HTERT RPE-1 (cell line): ENCODE measurements around the gene TCEAL4.
"Not testable (repeated sequence)": the region's sequence is repeated elsewhere in the genome, so short reads cannot be mapped to it uniquely, and the experiment has no call there.

Experiments
- in situ Hi-C: fragments of 300-500 bp; cut with MboI; formaldehyde crosslinking; loops from 4 replicates; pipeline ENCODE4 v1.14.3; 2020; ENCODE audit warnings: low sequenced_read_pairs

TCEAL4 gene

GRCh38 chrX:103586659-103587058 lies 1.3 kb downstream of the TCEAL4 start:
- in situ Hi-C loops: no loop called here

- in situ Hi-C loops: not testable (repeated sequence)
Measured at GRCh38 chrX:103592295-103592694, 7.0 kb downstream of the TCEAL4 start.

GRCh38 chrX:103595202-103595601 lies 9.9 kb downstream of the TCEAL4 start:
- in situ Hi-C loops: not testable (repeated sequence)

- in situ Hi-C loops: no loop called here
Measured at GRCh38 chrX:103607364-103608305, 22.3 kb downstream of the TCEAL4 start, which contains the start of gene TCEAL3. TCEAL3 (plus strand) TSS chrX:103607963; CDS start chrX:103609065, 1,102 bp downstream.

- in situ Hi-C loops: no loop called here
Measured at GRCh38 chrX:103608306-103608963, 23.1 kb downstream of the TCEAL4 start.

- in situ Hi-C loops: no loop called here
Measured at GRCh38 chrX:103610282-103610681, 25.0 kb downstream of the TCEAL4 start.

- in situ Hi-C loops: no loop called here
Measured at GRCh38 chrX:103613362-103613890, 28.1 kb downstream of the TCEAL4 start.

- in situ Hi-C loops: no loop called here
Measured at GRCh38 chrX:103614999-103615398, 29.7 kb downstream of the TCEAL4 start.

GRCh38 chrX:103615781-103616371 lies 30.6 kb downstream of the TCEAL4 start:
- in situ Hi-C loops: no loop called here

GRCh38 chrX:103616676-103617186 lies 31.4 kb downstream of the TCEAL4 start:
- in situ Hi-C loops: no loop called here

GRCh38 chrX:103624111-103624510 lies 38.8 kb downstream of the TCEAL4 start:
- in situ Hi-C loops: no loop called here

GRCh38 chrX:103626855-103627254 lies 41.5 kb downstream of the TCEAL4 start:
- in situ Hi-C loops: no loop called here

GRCh38 chrX:103628386-103629317 lies 43.3 kb downstream of the TCEAL4 start, which contains the start of gene TCEAL1:
TCEAL1 (plus strand) TSS chrX:103628975; CDS start chrX:103629917, 942 bp downstream.
- in situ Hi-C loops: no loop called here

GRCh38 chrX:103629318-103630170 lies 44.2 kb downstream of the TCEAL4 start:
- in situ Hi-C loops: no loop called here

- in situ Hi-C loops: no loop called here
Measured at GRCh38 chrX:103630171-103630511, 44.8 kb downstream of the TCEAL4 start.

- in situ Hi-C loops: no loop called here
Measured at GRCh38 chrX:103631145-103631544, 45.8 kb downstream of the TCEAL4 start.

- in situ Hi-C loops: no loop called here
Measured at GRCh38 chrX:103635436-103635835, 50.1 kb downstream of the TCEAL4 start.
